HG03378 (cell line): ENCODE results near the gene NACC1.

ENCODE experiments used
- ATAC-seq: cut with Tn5 transposase; IDR thresholded peaks from one replicate; pipeline ENCODE4 v1.9.1; 2021; ENCODE audit warnings: mild to moderate bottlenecking, moderate library complexity; ENCODE audit not compliant: unreplicated experiment

NACC1 gene

DNA sequence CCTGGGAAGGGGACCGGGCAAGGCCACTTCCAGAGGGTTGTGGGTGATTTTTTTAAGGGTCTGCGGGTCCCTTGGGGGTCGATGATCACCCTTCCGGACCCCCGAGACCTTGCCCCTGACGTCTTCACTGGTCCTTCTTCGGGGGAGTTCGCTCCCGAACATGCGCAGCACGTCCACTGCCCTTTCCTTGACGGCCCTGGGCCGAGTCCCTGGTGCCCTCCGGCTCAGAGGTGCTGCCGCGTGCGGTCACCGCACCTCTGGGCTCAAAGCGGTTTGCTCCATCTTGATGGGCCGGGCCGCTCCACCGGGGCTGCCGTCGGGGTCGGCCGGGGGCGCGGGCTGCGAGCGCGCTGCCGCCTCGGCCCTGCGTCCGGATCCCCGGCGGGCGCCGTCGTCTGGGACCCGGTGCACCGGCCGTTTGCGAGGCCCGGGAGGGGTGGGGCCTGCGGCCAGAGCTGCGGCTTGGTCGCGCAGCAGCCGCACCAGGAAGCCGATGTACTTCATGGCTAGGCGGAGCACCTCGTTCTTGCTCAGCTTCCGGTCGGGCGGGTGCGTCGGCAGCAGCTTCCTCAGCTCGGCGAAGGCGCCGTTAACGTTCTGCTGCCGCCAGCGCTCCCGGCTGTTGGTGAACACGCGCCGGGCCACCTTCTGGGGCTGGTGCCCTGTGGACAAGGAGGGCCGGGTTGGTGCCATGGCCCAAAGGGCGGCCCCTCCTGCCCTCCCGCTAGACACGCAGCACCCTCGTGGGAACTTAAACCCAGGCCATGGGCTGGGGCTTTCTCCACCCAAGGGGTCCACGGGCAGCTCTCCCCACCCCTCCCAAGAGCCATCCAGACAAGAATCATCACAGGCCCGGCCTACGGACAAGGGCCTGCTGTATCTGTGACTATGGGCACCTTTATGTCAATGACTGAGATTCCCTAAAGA is 18.7 kb upstream of the NACC1 start:
- no peak for ATAC-seq

DNA sequence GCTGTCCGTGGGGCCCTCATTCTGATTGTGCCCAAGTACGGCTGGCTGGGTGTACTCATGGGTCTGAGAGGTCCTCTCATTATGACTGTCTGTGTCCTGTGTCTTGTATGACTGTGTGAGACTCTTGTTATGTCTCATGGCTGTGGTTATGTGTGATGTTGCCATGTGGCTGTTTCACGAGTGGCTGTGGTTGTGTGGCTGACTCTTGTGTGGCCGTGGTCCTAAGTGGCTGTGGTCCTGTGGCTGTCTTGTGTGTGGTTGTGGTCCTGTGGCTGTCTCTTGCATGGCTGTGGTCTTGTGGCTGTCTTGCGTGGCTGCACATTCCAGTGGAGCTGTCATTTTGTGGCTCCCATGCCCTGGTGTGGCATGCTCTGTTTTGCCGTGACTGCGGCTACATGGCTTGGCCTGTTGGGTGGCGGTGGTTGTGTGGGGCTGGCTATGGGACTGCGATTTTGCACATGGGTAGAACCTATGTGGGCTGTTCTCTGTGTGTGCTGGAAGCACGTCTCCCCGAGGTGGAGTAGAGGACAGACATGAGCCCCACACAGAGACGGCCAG is 18.0 kb upstream of the NACC1 start:
- no peak for ATAC-seq

DNA sequence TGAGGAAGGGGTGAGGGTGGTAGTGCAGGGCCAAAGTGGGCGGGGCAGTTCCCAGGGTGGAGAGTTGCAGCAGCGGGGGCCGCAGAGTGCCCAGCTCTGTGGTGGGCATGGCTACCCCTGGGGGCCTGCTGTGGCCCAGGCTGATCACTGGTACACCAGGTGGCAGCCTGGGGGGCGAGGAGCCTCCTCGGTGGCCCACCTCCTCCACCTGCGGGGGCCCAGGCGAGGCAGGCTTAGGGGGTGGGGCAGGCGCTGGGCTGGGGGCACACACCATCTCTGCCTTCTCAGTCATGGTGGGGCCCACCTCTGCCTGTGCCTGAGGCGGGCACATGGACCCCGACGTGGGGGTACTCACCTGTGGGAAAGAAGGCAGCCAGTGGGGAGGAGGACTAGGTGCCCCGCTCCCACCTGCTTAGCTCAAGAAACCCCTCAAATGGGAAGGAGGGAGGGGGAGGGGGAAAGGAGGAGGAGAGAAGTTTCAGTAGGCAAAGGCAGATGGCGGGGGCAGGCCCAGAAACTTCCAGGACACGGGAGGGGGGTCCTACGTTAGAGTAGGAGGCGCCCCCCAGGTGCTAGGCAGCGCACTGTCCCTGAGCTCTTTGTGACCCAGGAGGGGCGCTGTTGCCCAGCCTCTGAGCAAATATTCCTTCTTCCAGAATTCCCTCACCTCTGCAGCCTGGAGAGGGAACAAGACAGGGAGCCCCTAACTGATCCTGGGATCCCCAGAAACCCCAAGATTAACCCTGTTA is 17.0 kb upstream of the NACC1 start:
- ATAC-seq: no peak

DNA sequence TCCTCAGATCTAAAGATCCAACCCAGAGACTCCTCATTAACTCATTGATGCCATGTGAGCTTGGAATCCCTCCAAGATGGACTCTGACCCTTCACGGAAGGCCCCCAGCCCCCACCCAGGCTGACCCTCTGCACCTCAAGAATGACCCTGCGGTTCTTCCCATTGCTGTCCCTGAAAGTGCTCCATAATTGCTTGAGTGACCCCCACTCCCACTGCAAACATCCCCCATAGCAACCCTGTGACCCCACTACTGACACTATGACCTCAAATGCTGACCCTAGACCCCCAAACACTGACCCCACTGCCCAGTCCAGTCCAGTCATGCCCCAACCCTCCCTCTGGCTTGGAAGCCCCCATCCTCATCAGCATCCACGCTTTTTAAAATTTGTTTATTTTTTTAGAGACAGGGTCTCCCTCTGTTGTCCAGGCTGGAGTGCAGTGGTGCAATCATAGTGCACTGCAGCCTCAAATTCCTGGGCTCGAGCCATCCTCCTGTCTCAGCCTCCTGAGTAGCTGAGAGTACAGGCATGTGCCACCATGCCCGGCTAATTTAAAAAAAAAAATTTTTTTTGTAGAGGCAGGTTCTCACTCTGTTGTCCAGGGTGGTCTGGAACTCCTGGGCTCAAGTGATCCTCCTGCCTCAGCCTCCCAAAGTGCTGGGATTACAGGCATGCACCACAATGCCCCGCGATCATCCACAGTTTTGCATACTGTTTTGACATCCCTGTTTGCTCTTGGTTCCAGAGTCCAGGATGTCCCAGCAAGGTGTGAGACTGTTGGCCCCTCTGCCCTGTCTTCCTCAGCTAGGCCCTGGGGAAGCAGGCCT is 16.3 kb upstream of the NACC1 start:
- ATAC-seq: no peak

DNA sequence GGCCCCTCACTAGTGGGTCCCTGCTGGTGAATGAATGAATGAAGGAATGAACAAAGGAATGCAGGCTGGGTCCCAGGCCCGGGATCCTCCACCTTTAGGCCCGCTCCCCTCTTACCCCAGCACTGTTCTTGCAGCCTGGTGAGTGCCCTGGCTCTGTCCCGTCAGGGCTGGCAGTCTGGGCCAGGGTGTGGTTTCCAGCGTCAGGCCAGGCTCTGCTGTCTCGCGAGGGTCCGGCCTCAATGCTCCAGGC is 15.7 kb upstream of the NACC1 start:
- no peak for ATAC-seq

DNA sequence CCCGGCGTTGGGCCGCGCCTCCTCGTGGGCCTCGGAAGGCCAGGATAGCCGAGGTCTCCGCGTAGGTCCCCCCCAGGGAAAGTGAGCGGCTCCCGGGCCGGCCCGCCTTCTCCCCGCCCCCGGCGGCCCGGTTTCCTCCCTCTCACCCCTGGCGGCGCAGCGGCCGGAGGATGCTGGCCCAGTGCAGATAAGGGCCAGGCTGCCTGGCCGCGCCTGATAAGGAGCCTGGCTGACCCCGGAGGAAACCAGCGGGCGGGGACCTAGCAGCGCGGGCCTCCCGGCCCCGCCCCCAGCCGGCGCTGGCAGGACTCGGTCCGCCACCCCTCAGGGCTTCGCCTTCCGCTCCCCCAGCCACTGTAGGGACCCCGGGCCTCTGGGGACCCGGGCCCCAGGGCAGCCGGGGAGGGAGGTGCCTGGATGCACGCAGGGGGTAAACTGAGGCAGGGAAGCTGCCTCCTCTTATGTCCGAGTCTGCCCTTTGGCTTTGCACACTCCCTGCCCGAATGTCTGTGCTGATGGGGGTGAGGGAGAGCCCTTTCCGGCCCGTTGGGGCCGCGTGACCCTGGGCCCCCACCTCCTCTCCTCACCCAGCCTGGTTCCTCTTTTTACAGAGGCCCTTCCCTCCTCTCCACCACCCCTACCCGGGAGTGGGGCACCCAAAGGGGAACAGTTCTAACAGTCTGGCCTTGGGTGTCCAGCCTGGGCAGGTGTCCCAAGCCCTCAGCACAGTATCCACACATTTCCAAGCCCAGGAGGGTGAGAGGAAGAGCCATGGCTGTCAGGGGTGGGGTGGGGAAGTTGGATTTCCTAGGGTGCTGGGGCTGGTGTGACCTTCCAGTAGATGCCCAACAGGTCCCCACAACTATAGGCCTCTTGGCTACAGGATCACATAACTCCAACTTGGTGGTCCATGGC is 15.1 kb upstream of the NACC1 start, which contains the start of gene LYL1:
Gene LYL1 (minus strand): TSS at position 193 of the 915 bp plus-strand sequence. CDS start 1,687 bp downstream, outside the sequence.
- peak; percentile 29 for ATAC-seq

DNA sequence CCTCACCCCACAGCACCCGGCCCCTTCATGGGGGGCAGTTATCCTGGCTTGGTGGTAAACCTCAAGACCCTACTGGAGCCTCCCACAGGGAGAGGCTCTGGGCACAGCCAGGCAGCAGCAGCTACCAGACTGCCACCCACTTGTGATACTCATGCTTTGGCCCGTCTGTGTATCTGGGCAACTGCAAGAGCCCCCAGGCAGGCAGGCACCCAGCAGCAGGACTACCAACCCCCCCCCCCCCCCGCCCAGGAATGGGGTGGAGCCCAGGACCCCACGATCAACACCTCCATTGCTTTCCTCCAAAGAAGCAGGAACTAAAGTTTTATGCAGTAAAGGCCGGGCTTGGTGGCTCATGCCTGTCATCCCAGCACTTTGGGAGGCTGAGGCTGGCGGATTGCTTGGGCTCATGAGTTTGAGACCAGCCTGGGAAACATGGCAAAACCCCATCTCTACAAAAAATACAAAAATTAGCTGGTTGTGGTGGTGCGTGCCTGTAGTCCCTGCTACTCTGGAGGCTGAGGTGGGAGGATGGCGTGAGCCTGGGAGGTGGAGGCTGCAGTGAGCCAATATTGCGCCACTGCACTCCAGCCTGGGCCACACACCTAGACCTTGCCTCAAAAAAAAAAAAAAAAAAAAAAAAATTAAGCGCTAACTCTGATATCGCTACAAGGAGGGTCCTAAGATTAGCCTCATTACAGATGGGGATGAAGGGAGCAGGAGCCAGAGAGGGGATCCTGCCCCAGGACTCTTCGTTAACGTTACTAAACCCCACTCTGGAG is 14.3 kb upstream of the NACC1 start:
- ATAC-seq: no peak

DNA sequence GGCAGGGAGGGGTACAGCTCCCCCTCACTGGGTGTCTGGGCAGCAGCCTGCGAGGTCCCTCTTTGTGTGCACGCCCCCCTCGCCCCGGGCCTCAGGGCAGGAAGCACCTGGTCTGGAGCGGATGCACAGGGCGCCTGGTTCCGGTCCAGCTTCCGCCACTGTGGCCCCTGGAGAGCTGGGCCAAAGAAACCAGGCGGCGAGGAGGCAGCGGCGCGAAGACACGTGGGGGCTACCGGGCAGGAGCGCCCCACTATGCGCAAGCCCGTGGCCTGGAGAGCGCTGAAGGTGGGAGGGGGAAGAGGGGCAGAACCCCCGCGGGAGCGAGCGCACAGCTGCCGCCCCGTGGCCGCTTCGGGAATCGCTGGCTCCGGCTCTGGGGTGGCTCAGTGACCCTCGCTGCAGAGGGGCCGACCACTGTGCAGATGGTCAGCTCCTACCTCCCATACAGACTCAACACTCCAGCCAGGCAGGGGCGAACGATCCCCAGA is 13.7 kb upstream of the NACC1 start:
- ATAC-seq: peak; percentile 20

DNA sequence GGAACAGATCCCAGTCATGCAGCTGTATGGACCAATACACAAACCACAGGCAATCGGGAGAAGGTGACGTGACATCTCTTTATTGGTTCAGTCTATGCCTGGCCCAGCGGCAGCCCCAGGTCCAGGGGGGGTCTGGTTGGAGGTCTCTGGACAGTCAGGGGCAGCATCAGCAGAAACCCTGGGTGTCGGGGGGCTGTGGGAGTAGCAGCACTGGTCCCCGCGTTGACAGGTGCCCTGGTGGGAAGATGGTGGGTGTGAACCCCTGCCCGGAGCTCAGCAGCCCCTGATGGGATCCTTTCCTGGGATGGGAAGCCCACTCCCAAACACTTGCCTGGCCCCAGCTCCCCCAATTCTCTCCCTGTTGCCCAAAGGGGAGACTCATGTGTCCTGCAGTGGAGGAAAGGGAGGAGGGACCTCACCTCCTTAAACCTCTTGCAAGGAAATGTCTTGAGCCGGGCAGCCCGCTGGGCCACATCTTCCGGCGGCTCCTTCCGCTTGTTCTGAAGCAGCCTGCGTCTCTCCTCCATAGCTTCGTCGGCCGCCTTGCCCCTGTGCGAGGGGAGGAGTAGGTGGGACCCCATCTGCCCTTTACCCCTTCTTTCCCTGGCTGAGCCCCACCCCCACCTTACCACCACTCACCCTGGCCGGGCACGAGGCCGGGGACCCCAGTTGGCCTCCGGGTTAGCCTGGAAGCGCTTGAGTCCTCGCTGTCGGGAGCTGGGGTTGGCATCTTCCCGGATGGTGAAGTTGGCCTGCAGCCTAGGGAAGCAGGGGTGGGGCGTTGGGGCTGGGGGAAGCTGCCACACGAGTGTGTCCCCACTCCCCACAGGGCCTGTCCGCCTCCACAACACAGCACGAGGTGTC is 13.0 kb upstream of the NACC1 start:
- ATAC-seq: no peak

DNA sequence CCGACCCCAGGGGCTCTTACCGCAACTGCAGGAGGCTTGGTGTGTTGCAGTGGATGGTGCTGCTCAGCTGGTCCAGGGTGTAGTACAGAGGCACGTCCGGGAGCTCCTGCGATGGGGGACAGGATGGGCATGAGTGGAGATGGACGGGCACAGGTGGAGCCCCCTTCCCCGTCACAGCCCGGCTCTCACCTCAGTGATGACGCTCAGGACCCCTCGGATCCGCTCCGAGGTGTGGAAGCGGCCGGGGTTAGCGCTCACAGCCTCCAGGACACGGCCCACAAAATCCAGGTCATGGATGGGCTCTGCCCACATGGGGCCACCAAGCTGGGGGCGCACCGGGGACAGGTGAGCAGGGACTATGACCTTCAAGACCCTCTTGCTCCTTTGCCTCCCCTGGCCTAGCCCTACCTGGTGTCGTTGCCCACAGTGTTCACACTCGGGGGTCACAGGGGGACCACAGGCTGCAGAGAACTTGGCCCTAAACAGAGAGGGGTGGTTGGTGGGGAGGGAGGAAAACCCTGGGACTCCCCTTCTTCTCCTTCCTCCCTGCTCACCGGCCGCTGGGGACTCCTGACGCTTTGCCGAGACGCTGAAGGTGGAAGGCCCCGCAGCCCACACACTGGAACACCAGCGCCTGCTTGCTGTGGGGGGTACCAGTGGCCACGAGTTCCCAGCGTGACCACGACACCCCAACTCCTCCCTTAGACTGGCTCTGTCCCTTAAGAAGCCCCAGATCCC is 8.5 kb upstream of the NACC1 start:
- no peak for ATAC-seq

DNA sequence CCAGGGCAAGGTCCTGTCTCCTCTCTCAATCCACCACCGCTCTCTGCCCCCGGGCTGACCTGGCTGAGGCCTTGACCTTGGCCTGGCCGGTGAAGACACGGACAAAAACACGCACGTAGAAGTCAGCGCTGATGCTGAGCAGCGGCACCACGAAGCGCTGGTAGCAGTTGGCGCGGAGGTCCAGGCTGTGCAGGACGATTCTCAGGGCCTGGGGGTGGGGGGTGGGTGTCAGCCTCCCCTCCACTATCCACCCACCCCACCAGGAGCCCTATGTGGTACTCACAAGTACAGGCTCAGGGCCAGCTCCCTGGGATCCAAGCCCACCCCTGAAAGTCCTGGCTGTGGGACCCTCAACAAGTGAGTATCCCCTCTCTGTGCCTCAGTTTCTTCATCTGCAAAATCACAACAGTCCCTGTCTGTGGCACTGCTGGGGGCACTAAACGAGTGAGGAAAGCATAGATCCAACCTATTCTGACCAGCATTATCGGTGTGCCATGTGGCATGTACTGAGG is 7.9 kb upstream of the NACC1 start:
- no peak for ATAC-seq

DNA sequence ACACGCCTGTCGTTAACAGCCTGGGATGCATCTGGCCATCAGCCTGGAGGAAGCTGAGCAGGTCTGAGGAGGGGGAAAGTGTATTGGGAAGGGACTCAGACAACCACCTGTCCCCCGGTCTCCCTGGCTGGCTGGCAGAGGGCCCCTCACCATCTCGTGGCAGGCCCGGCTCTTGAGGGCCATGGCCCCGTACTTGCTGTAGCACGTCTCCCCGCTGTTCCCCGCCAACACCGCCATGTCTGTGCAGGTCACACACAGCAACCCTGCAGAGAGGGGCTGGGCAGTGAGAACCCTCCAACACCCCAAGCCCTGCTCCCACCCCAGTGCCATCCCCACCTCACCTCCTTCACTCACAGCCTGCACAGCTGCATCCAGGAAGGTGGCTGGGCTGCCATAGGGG is 5.5 kb upstream of the NACC1 start:
- ATAC-seq: no peak

DNA sequence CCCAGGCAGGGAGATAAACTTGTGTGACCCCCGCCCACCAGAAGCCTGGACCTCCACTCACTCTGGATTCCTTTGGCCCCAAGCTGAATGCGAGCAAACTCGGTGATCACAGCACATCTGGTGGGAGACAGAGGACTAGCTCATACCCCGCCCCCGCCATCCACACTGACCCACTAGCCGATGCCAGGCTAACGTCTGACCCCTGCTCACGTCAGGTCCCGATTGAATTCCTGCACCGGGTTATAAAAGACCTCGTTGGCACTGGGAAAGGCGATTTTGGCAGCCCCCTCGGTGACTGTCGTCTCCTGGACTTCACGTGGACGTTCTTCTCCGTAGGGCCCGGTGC is 2.2 kb upstream of the NACC1 start:
- no peak for ATAC-seq

DNA sequence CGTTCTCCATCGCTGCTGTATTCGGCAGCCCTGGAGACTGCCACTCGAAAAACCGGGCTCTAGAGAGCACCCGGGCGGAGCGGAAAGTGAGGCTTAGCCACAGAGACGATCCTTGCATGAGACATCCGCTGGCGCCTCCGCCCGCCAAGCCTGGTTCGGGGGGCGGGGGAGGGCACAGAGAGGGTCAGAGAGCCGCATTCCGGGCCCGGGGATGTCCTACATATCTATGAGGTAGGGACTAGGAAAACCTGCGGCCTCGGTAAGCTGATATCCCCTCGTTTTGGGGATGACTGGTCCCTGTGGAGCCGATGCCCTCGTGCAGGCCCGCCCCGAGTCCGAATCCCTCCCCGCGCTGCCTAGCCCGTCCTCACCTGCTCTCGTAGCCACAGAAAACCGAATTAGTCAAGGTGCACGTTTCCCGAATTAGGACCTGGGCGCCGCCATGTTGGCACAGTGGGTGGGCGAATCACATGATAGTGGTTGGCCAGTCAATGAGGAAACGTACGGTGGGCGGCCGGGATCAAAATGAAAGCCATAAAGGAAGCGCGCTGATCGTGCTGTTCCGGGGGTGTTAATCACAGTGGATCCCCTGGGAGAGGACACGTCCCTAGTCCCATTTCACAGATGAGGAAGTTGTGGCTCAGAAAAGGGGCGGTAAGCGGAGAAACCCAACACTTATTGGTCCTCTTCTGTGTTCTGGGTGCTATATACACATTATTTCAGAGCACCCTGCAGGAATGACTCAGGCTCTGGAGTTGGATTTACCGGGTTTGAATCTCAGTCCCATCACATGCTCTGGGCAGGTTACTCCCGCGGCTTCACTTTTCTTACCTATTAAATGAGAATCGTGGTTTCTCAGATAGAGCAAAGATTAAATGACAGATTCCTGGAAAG is 1.5 kb upstream of the NACC1 start, which contains the start of gene TRMT1:
Gene TRMT1 (minus strand): TSS at position 459 of the 894 bp plus-strand sequence. CDS start 341 bp downstream, at position 118.
- peak; percentile 57 for ATAC-seq

DNA sequence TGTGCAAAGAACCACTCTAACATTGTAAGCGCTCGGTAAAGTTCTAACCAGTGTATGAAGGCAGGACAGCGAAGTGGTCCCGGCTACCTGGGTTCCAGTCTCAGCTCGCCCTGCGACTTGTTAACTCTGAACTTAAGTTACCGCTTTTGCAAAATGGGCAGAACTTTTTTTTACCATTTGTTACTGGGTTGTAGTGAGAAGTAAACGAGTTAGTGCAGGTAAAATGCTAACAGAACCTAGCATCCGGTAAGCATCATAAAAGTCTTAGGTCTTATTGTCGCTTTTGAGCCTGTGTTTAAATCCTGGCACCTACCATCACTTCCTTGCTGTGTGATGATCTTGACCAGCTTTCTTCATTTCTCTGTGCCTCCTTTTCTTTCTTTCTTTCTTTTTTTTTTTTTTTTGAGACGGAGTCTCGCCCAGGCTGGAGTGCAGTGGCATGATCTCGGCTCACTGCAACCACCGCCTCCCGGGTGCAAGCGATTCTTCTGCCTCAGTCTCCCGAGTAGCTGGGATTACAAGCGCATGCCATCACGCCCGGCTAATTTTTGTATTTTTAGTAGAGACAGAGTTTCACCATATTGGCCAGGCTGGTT is 790 bp upstream of the NACC1 start:
- ATAC-seq: peak; percentile 21
